Embryonic facial prominence (tissue), 1 donor: ENCODE data around the gene RECQL5.

Source experiments
- DNase-seq: peaks from one replicate; pipeline ENCODE4 v3.0.0-alpha.2; 2016; ENCODE audit errors: extremely low spot score

Gene RECQL5

DNA sequence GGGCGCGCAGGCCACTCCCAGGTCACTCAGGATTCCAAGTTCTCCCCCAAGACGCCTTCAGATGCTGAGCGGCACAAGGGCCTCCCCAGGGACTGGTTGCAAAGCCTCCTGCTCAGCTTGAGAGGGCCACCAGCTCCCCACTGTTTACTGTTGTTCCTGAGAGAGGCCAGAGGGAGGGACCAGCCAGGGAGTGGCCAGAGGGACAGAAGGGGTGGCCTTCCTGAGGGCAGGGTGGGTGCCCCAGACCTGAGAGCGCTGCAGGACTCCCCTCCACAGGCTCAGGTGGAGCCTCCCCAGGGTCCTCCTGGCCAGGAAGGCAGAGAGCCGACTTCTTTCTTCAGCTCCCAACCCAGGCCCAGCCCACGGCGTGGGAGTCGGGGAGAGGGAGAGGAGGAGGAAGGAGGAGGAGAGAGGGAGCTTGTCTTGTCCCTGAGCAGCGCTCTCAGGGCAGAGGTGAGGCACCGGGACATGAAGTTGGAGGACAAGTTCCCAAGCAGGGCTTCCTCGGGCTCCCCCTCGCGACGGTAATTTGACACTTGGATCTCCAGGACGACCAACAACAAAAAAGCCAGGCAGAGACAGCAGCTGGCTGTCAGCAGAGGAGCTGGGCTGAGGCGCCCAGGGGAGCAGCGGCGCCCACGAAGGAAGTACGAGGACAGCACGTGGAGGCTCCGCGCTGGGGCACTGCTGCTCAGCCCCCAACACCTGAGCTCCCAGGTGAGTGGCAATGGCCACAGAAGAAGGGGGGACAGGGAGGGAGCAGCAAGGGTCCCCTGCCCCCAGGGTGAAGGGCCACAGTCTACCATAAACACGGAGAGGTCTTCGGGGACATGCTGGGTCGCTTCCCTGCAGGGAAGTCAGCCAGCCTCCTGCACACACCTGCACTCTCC is 33.2 kb downstream of the RECQL5 start:
- peak; percentile 84 for DNase-seq

- DNase-seq = peak; percentile 29
These were observed 34.0 kb downstream of the RECQL5 start, which contains the start of gene SMIM5 for GRCh38 chr17:75632863-75633485. Gene SMIM5, plus strand, starts transcription at chr17:75633434. Its CDS starts 6,768 bp downstream, at chr17:75640202.

GRCh38 chr17:75632428-75632827 is 34.5 kb downstream of the RECQL5 start:
- DNase-seq = no peak

- no peak for DNase-seq
These were observed 35.6 kb downstream of the RECQL5 start for GRCh38 chr17:75631353-75631752.

GRCh38 chr17:75630071-75630917 is 36.7 kb downstream of the RECQL5 start:
- DNase-seq = no peak

GRCh38 chr17:75629157-75629556 is 37.8 kb downstream of the RECQL5 start:
- no peak for DNase-seq

- no peak for DNase-seq
These were observed 38.5 kb downstream of the RECQL5 start for GRCh38 chr17:75628425-75628824.

GRCh38 chr17:75627094-75627493 is 39.9 kb downstream of the RECQL5 start:
- no peak for DNase-seq

GRCh38 chr17:75626496-75627038 is 40.4 kb downstream of the RECQL5 start:
- DNase-seq = no peak

- no peak for DNase-seq
These were observed 41.0 kb downstream of the RECQL5 start for GRCh38 chr17:75625813-75626486.

GRCh38 chr17:75624714-75625345 is 42.1 kb downstream of the RECQL5 start:
- DNase-seq = no peak

GRCh38 chr17:75624021-75624420 is 42.9 kb downstream of the RECQL5 start:
- DNase-seq = no peak

- DNase-seq = no peak
These were observed 43.6 kb downstream of the RECQL5 start for GRCh38 chr17:75623386-75623785.

DNA sequence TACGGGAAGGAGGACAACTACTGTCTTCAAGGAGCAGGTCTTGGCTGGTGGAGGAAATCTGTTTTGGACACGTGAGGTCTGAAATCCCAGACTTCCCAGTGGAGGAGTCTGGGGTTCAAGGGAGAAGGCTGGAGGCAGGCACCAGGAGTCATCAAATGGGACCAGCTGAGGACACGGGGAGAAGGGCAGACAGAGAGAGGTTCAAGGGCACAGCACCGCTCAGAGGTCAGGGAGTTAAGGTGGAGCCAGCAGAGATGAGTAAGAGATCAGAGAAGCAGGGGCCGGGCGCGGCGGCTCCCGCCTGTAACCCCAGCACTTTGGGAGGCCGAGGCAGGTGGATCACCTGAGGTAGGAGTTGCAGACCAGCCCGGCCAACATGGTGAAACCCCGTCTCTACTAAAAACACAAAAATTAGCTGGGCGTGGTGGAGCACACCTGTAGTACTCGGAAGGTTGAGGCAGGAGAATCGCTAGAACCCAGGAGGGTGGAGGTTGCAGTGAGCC is 44.1 kb downstream of the RECQL5 start:
- no peak for DNase-seq

DNA sequence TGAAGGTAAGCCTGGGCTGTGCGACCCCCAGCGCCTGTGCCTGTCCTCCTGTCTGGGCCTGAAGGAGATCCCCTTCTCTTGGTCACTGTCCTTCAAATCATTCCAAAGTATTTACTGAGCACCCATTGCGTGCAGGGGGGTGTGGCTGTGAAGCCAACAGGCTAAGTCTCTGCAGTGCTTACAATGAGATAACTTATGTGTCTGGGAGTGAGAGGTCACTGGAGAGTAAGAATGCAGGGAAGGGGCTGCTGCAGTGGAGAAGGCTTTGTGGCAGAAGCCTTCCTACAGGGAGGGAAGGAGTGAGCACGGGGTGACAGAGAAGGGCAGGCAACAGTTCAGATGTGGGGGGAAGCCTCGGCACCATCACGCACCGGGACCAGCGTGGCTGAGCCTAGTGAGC is 44.9 kb downstream of the RECQL5 start:
- DNase-seq = no peak

DNA sequence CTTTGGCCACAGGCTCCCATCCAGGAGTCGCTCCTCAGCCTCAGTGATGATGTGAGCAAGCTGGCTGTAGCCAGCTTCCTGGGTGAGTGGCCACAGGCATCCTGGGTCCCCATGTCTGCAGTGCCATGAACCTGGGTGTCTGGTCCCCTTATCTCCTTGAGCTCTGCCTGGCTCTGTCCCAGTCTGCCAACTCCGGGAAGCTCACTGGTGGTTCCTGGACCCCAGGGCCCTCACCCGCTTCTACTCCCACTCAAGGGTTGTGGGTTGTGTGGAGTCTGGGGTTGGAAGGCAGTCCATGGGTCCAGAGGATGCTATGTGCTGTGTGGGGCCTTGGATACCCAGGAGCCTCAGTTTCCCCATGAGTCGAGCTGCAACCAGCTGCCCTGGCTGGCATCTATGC is 45.5 kb downstream of the RECQL5 start:
- no peak for DNase-seq

DNA sequence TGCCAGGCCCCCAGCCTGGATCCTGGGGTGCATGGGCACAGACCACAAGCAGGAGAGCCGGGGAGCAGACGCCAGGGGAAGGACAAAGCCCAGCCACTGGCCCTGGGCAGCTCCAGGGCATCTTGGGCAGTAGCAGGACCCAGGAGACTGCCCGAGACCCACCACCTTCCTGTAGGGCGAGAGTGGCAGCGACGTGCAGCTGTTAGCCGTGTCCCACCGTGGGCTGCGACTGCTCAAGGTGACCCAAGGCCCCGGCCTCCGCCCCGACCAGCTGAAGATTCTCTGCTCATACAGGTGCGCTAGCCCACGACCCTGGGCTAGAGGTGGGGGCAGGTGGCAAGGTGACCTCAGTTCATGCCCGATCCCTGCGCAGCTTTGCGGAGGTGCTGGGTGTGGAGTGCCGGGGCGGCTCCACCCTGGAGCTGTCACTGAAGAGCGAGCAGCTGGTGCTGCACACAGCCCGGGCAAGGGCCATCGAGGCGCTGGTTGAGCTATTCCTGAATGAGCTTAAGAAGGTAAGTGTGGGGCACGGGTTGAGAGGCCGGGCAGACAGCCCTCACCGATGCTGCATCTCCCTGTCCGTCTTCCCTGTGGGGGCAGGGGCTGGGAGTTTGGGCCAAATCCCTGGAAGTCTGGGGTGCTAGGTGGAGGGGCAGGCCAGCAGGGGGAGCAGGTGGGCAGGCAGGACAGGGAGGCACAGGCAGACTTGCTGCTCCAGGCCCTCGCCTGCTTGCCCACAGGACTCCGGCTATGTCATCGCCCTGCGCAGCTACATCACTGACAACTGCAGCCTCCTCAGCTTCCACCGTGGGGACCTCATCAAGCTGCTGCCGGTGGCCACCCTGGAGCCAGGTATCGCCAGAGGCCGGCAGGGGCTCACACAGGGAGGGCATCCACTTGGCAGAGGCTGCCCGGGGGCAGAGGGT is 47.2 kb downstream of the RECQL5 start:
- DNase-seq = no peak

GRCh38 chr17:75617675-75618074 is 49.3 kb downstream of the RECQL5 start:
- no peak for DNase-seq

DNA sequence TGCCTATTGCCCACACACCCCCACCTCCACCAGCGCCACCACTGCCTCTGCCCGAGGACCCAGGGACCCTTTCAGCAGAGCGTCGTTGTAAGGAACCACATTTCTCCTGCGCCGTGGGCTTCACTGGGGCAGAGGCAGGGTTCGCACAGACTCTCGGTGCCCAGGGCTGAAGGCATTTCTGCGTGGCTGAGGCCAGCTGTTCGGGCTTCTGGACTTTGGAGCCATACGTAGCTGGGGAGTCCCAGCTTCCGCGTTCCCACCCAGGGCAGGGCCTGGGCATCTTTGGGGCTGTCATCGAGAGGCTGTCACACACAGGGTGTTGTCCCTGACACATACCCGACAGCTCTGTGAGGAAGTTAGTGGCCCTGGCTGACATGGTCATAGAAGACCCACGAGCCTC is 49.7 kb downstream of the RECQL5 start:
- DNase-seq = no peak
